Endothelial cell of umbilical vein (primary cell): ENCODE data around the gene HBEGF. TPM values are rescaled to one million over a fixed set of nuclear protein-coding genes. Genes with fewer than 3 reads are reported as not detected.

Experiments used
- BruUV-seq: library from RNA; stranded (reverse); fragments of 400-500 nt; replicated peaks from 2 replicates; lab custom pipeline; 2021; lab: Mats Ljungman, UMichigan
- CTCF ChIA-PET: fragments of 300-600, 350-600 bp; sonication (Branson Sonifier 250); formaldehyde crosslinking; loops from one replicate; lab custom pipeline; 2021; ENCODE audit warnings: antibody characterized with exemption, inconsistent platforms; lab: Charles Lee
- POLR2A ChIA-PET: fragments of 300-600, 350-600 bp; sonication (Branson Sonifier 250); formaldehyde crosslinking; loops from one replicate; lab custom pipeline; 2021; ENCODE audit warnings: antibody characterized with exemption, inconsistent platforms; lab: Charles Lee
- DNase-seq: peaks from one replicate; pipeline ENCODE4 v3.0.0-alpha.2; 2011; ENCODE audit warnings: low read depth, low spot score
- FAIRE-seq: peaks from 2 replicates; lab custom pipeline; 2011; peaks lifted over from hg19 to GRCh38; lab: Jason Lieb, UNC
- H2AFZ ChIP-seq: 2 replicates; pipeline ENCODE4 v1.6.0; 2012; ENCODE audit warnings: low read depth, low read length, control low read depth, inconsistent platforms
- H3K27ac ChIP-seq: 2 replicates; pipeline ENCODE4 v1.5.1; 2011; ENCODE audit warnings: low read depth, mild to moderate bottlenecking, control low read depth, low read length, moderate library complexity; ENCODE audit not compliant: insufficient read depth
- H3K27me3 ChIP-seq, 2 experiments: 2 replicates each; pipeline versions ENCODE4 v1.6.0 to v1.6.1; 2011; ENCODE audit warnings: low read length in 2 of 2, mixed read lengths in 1 of 2; ENCODE audit not compliant: control insufficient read depth in 2 of 2, insufficient read depth in 2 of 2
- H3K36me3 ChIP-seq, 2 experiments: 2 replicates in 1 of 2; 3 replicates in 1 of 2; pipeline ENCODE4 v1.5.1; 2011; ENCODE audit warnings: low read length in 2 of 2, mild to moderate bottlenecking in 1 of 2, moderate library complexity in 1 of 2; ENCODE audit not compliant: control insufficient read depth in 2 of 2, insufficient read depth in 2 of 2; ENCODE audit errors: extremely low read depth in 1 of 2
- H3K4me1 ChIP-seq: 3 replicates; pipeline ENCODE4 v1.5.1; 2011; ENCODE audit warnings: mild to moderate bottlenecking, low read length; ENCODE audit not compliant: control insufficient read depth, insufficient read depth; ENCODE audit errors: extremely low read depth
- H3K4me2 ChIP-seq: 2 replicates; pipeline ENCODE4 v1.6.1; 2011; ENCODE audit warnings: low read length, control low read depth, mixed read lengths; ENCODE audit not compliant: insufficient read depth
- H3K4me3 ChIP-seq, 3 experiments: fragments of 200-600 bp in 1 of 3; sonication (generic), shearing (Covaris generic) in 1 of 3; replicated peaks in 1 of 3; 2 replicates each; pipeline ENCODE4 v1.5.1; 2011 to 2016; ENCODE audit warnings: control low read depth in 3 of 3, low read length in 3 of 3, mild to moderate bottlenecking in 2 of 3, inconsistent platforms in 1 of 3, low read depth in 1 of 3, moderate library complexity in 1 of 3; ENCODE audit not compliant: insufficient read depth in 1 of 3
- H3K79me2 ChIP-seq: 2 replicates; pipeline ENCODE4 v1.6.0; 2012; ENCODE audit warnings: low read length, inconsistent platforms; ENCODE audit not compliant: control insufficient read depth, insufficient read depth
- H3K9ac ChIP-seq: replicated peaks from 2 replicates; pipeline ENCODE3; 2011; ENCODE audit warnings: low read length, control low read depth; ENCODE audit not compliant: insufficient read depth; ENCODE audit errors: extremely low read depth
- H3K9me1 ChIP-seq: replicated peaks from 3 replicates; pipeline ENCODE4 v1.6.0; 2011; ENCODE audit warnings: mild to moderate bottlenecking, low read length; ENCODE audit not compliant: control insufficient read depth, insufficient read depth; ENCODE audit errors: extremely low read depth
- H3K9me3 ChIP-seq: replicated peaks from 2 replicates; pipeline ENCODE4 v1.5.1; 2012; ENCODE audit warnings: low read length, inconsistent platforms; ENCODE audit not compliant: control insufficient read depth, insufficient read depth
- H4K20me1 ChIP-seq: replicated peaks from 2 replicates; pipeline ENCODE3; 2011; ENCODE audit warnings: mild to moderate bottlenecking, low read length; ENCODE audit not compliant: control insufficient read depth, insufficient read depth; ENCODE audit errors: extremely low read depth
- EZH2 ChIP-seq: IDR thresholded peaks from 2 replicates; pipeline ENCODE4 v1.6.1; 2012; ENCODE audit warnings: borderline replicate concordance, low read depth, mild to moderate bottlenecking, moderate library complexity, low read length, inconsistent platforms; ENCODE audit not compliant: severe bottlenecking
- GATA2 ChIP-seq: IDR thresholded peaks from 2 replicates; pipeline ENCODE4 v1.7.0; 2011; ENCODE audit warnings: low read depth, mild to moderate bottlenecking, moderate library complexity, mixed read lengths, low read length; ENCODE audit not compliant: insufficient read length, insufficient read depth
- JUN ChIP-seq: IDR thresholded peaks from 2 replicates; pipeline ENCODE4 v1.6.1; 2011; ENCODE audit warnings: borderline replicate concordance, low read depth; ENCODE audit not compliant: insufficient read length, insufficient read depth
- MYC ChIP-seq: IDR thresholded peaks from one replicate; pipeline ENCODE4 v1.6.1; 2011; ENCODE audit warnings: mild to moderate bottlenecking, low read depth, low read length
- POLR2A ChIP-seq: IDR thresholded peaks from 2 replicates; pipeline ENCODE4 v1.6.1; 2012; ENCODE audit warnings: low read depth, mild to moderate bottlenecking, control low read depth, low read length
- POLR2AphosphoS5 ChIP-seq: IDR thresholded peaks from 2 replicates; pipeline ENCODE4 v1.6.1; 2012; ENCODE audit warnings: low read depth, mild to moderate bottlenecking, control low read depth, low read length, moderate library complexity; ENCODE audit not compliant: insufficient read depth
- dilution Hi-C: fragments of 300-500 bp; cut with MboI; formaldehyde crosslinking; loops from one replicate; pipeline ENCODE4 v1.15.0; 2019; ENCODE audit warnings: low sequenced_read_pairs; ENCODE audit not compliant: extremely low pct_ligation_motif_present
- intact Hi-C: fragments of 100-400 bp; cut with micrococcal nuclease; formaldehyde crosslinking; loops from one replicate; pipeline ENCODE4 v1.10.0; 2022
- polyA plus RNA-seq, 4 experiments: library from polyadenylated mRNA; depleted of rRNA in 3 of 4; stranded (reverse) in 3 of 4; unstranded in 1 of 4; fragments of >200 nt; gene quantifications; 2 replicates each; pipeline versions ENCODE4 v1.2.1 to v1.2.3, GENCODE V29; 2011 to 2012; ENCODE audit warnings: missing spikeins in 1 of 4
- total RNA-seq: library from RNA; stranded (reverse); gene quantifications from 2 replicates; pipeline ENCODE4 v1.2.3, GENCODE V29; 2021
- TF ChIP-seq, protein P1 (sequence below), 2 donors: IDR thresholded peaks; 1 replicate in 1 of 2; 2 replicates in 1 of 2; pipeline ENCODE4 v1.5.1; 2011; ENCODE audit warnings: low read length in 2 of 2, mild to moderate bottlenecking in 2 of 2, moderate library complexity in 2 of 2, control low read depth in 1 of 2, inconsistent platforms in 1 of 2, low read depth in 1 of 2; ENCODE audit not compliant: insufficient read depth in 1 of 2; ENCODE audit errors: extremely low read depth in 1 of 2

HBEGF gene
- total and polyA plus RNA-seq, 2 donors (not counting 3 experiments of a cell fraction or from before 2014, with no cell fraction given): 33.2 to 79.8 TPM

DNA sequence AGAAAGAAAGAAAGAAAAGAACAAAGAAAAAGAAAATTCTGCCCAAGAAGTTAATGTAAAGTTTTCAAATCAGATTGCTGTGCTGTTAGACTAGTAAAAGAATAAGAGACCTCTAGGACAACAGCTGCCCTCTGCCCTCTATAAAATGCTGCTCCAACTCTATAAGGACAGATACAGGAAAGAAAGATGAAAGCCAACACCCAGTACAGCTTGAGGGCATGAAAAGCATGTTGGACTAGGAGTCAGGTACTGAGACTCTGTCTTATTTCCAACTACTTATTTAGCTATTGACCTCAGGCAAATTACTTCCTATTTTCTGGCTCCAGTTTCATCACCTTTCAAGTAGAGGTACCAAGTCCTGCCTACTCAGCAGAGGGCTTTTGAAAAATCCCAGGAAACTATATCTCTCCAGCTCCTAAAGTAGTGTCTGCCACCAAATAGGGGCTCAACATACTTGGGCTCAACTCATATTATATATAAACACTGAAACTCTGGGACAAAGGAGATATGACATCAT, 5.7 kb downstream of the HBEGF start:
- Histone ChIP-seq H3K9me3 (no peaks in the 10 kb centered on the region), H3K36me3 (peaks cover 20 to 29% of the 10 kb centered on the region in 2 experiments), H3K79me2 (peaks cover 85% of the 10 kb centered on the region), H3K4me1 (peaks cover 52% of the 10 kb centered on the region), H3K27me3 (no peaks in the 10 kb centered on the region), H3K27ac (no peak overlapping the region), H3K4me2 (no peak overlapping the region), H3K9ac (no peak overlapping the region), H3K4me3 (no peak overlapping the region), H4K20me1 (no peaks in the 10 kb centered on the region), H2AFZ (no peak overlapping the region), H3K9me1 (peaks cover 3% of the 10 kb centered on the region)
- ChIA-PET POLR2A (no interaction called here), CTCF (interaction anchor here (1.3 to 16.7 kb wide), 3 partner anchors 12 to 95 kb away, joined by 5 to 1214 read pairs (median 10); no protein-coding TSS in a partner anchor)
- no peak for FAIRE-seq
- no TSS peak for BruUV-seq
- dilution Hi-C loops: no loop called here
- no peak for DNase-seq
- TF ChIP-seq POLR2A (no peak), POLR2AphosphoS5 (no peak), GATA2 (no peak), MYC (no peak), JUN (no peak), EZH2 (no peak)
- TF ChIP-seq, protein P1, sequence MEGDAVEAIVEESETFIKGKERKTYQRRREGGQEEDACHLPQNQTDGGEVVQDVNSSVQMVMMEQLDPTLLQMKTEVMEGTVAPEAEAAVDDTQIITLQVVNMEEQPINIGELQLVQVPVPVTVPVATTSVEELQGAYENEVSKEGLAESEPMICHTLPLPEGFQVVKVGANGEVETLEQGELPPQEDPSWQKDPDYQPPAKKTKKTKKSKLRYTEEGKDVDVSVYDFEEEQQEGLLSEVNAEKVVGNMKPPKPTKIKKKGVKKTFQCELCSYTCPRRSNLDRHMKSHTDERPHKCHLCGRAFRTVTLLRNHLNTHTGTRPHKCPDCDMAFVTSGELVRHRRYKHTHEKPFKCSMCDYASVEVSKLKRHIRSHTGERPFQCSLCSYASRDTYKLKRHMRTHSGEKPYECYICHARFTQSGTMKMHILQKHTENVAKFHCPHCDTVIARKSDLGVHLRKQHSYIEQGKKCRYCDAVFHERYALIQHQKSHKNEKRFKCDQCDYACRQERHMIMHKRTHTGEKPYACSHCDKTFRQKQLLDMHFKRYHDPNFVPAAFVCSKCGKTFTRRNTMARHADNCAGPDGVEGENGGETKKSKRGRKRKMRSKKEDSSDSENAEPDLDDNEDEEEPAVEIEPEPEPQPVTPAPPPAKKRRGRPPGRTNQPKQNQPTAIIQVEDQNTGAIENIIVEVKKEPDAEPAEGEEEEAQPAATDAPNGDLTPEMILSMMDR (IDR thresholded peaks at IDR 0.05; ENCODE audit: extremely low read depth in 1 of 2, insufficient read depth in 1 of 2, low read depth in 1 of 2, low read length in 2 of 2): no peak
- intact Hi-C loops: no loop called here
